HCT116 (cell line): ENCODE results near the gene LLCFC1. TPM values are rescaled to one million over a fixed set of nuclear protein-coding genes. Genes with fewer than 3 reads are reported as not detected.

ENCODE experiments used
- ATAC-seq: fragments of 200-7000 bp; cut with Tn5 transposase; 2 replicates; pipeline ENCODE4 v1.9.1; 2020; ENCODE audit warnings: mild to moderate bottlenecking, moderate library complexity
- BruUV-seq: library from RNA; stranded (reverse); fragments of 400-500 nt; replicated peaks from 2 replicates; lab custom pipeline; 2021; lab: Mats Ljungman, UMichigan
- CTCF ChIA-PET: fragments of 300-600 bp; sonication (Branson Sonifier 250); formaldehyde crosslinking; loops from one replicate; lab custom pipeline; 2021; ENCODE audit warnings: antibody characterized with exemption; lab: Charles Lee
- POLR2A ChIA-PET: fragments of 300-600, 350-600 bp; sonication (Branson Sonifier 250); formaldehyde crosslinking; loops from one replicate; lab custom pipeline; 2021; ENCODE audit warnings: antibody characterized with exemption; lab: Charles Lee
- RAD21 ChIA-PET, 2 experiments: fragments of 300-600 bp; sonication (Branson Sonifier 250); formaldehyde crosslinking; loops; one replicate each; lab custom pipeline; 2023; ENCODE audit warnings: low total read pairs in 2 of 2; ENCODE audit not compliant: uncharacterized antibody in 2 of 2, unreplicated experiment in 2 of 2, low non-redundant PET in 1 of 2; lab: Charles Lee
- DNase-seq: peaks from one replicate; pipeline ENCODE4 v3.0.0-alpha.2; 2010; ENCODE audit warnings: low read depth, low spot score
- H2AFZ ChIP-seq: fragments of 200-600 bp; shearing (Covaris generic), sonication (generic); 2 replicates; pipeline ENCODE4 v1.6.1; 2017; ENCODE audit warnings: low read depth, mixed run types, mixed read lengths, antibody characterized with exemption, low read length; ENCODE audit not compliant: poor library complexity, severe bottlenecking
- H3K27ac ChIP-seq: 2 replicates; pipeline ENCODE4 v1.5.1; 2012; ENCODE audit warnings: low read depth, low read length
- H3K27me3 ChIP-seq: fragments of 200-600 bp; sonication (generic); 2 replicates; pipeline ENCODE4 v1.6.1; 2016; ENCODE audit warnings: mixed run types, low read length, mixed read lengths; ENCODE audit not compliant: insufficient read depth
- H3K36me3 ChIP-seq, 2 experiments: fragments of 200-500 bp in 1 of 2; fragments of 200-600 bp in 1 of 2; sonication (Bioruptor generic) in 1 of 2; sonication (generic) in 1 of 2; 2 replicates each; pipeline versions ENCODE4 v1.5.1 to v1.6.1; 2014 to 2016; ENCODE audit warnings: low read length in 2 of 2, inconsistent platforms in 1 of 2, mixed read lengths in 1 of 2, mixed run types in 1 of 2; ENCODE audit not compliant: insufficient read depth in 2 of 2, control insufficient read depth in 1 of 2
- H3K4me1 ChIP-seq, 2 experiments: fragments of 200-600 bp in 1 of 2; sonication (generic) in 1 of 2; 2 replicates each; pipeline versions ENCODE4 v1.5.1 to v1.6.1; 2012 to 2017; ENCODE audit warnings: low read length in 2 of 2, inconsistent platforms in 1 of 2, mild to moderate bottlenecking in 1 of 2, mixed read lengths in 1 of 2, mixed run types in 1 of 2, moderate library complexity in 1 of 2; ENCODE audit not compliant: insufficient read depth in 2 of 2, control insufficient read depth in 1 of 2
- H3K4me2 ChIP-seq: fragments of 200-600 bp; sonication (generic); 2 replicates; pipeline ENCODE4 v1.6.1; 2017; ENCODE audit warnings: mixed run types, low read length, mixed read lengths
- H3K4me3 ChIP-seq, 2 experiments: fragments of 200-600 bp in 1 of 2; sonication (generic) in 1 of 2; replicated peaks in 1 of 2; 2 replicates each; pipeline ENCODE4 v1.5.1; 2011 to 2016; ENCODE audit warnings: low read length in 2 of 2, control low read depth in 1 of 2, low read depth in 1 of 2, mild to moderate bottlenecking in 1 of 2, mixed read lengths in 1 of 2, mixed run types in 1 of 2
- H3K79me2 ChIP-seq: fragments of 200-600 bp; sonication (generic); 2 replicates; pipeline ENCODE4 v1.6.1; 2017; ENCODE audit warnings: mild to moderate bottlenecking, mixed run types, low read length, moderate library complexity, mixed read lengths; ENCODE audit not compliant: insufficient read depth
- H3K9ac ChIP-seq: fragments of 200-600 bp; sonication (generic); 2 replicates; pipeline ENCODE4 v1.6.1; 2016; ENCODE audit warnings: low read length, mixed read lengths
- H3K9me2 ChIP-seq: fragments of 200-600 bp; sonication (generic), shearing (Covaris generic); 2 replicates; pipeline ENCODE4 v1.6.1; 2017; ENCODE audit warnings: mixed run types, mild to moderate bottlenecking, moderate library complexity; ENCODE audit not compliant: insufficient read depth
- H3K9me3 ChIP-seq, 2 experiments: fragments of 200-500 bp in 1 of 2; fragments of 200-600 bp in 1 of 2; sonication (Bioruptor generic) in 1 of 2; sonication (generic) in 1 of 2; 2 replicates each; pipeline ENCODE4 v1.6.1; 2014 to 2017; ENCODE audit warnings: low read length in 2 of 2, mixed read lengths in 2 of 2, inconsistent platforms in 1 of 2, low read depth in 1 of 2, mild to moderate bottlenecking in 1 of 2, mixed run types in 1 of 2, moderate library complexity in 1 of 2; ENCODE audit not compliant: control insufficient read depth in 1 of 2, insufficient read depth in 1 of 2
- H4K20me1 ChIP-seq: fragments of 200-600 bp; sonication (generic), shearing (Covaris generic); 2 replicates; pipeline ENCODE4 v1.6.1; 2017; ENCODE audit warnings: mixed run types, mild to moderate bottlenecking, moderate library complexity; ENCODE audit not compliant: insufficient read depth
- ATF3 ChIP-seq: IDR thresholded peaks from 2 replicates; pipeline ENCODE4 v1.6.1; 2012
- CEBPB ChIP-seq: IDR thresholded peaks from 2 replicates; pipeline ENCODE4 v1.6.1; 2012; ENCODE audit warnings: low read depth
- CTCF ChIP-seq, 3 experiments: fragments of 200-600 bp in 1 of 3; sonication (generic) in 1 of 3; IDR thresholded peaks in 2 of 3; conservative IDR thresholded peaks in 1 of 3; 2 replicates each; pipeline ENCODE4 v1.5.1; 2012 to 2017; ENCODE audit warnings: low read depth in 2 of 3, low read length in 2 of 3, antibody characterized with exemption in 1 of 3, borderline replicate concordance in 1 of 3, control low read depth in 1 of 3, mild to moderate bottlenecking in 1 of 3, mixed read lengths in 1 of 3, mixed run types in 1 of 3, moderate library complexity in 1 of 3; ENCODE audit not compliant: insufficient read depth in 1 of 3
- ELF1 ChIP-seq: IDR thresholded peaks from 2 replicates; pipeline ENCODE4 v1.6.1; 2012; ENCODE audit warnings: low read depth, borderline replicate concordance
- EZH2 ChIP-seq: fragments of 200-600 bp; sonication (generic); IDR thresholded peaks from 2 replicates; pipeline ENCODE4 v1.6.1; 2017; ENCODE audit warnings: antibody characterized with exemption, mixed run types
- EZH2phosphoT487 ChIP-seq: fragments of 200-600 bp; IDR thresholded peaks from 2 replicates; pipeline ENCODE4 v1.6.1; 2018; ENCODE audit warnings: antibody characterized with exemption, borderline replicate concordance
- FOSL1 ChIP-seq: IDR thresholded peaks from 2 replicates; pipeline ENCODE4 v1.6.1; 2012; ENCODE audit warnings: low read depth
- JUND ChIP-seq: IDR thresholded peaks from 2 replicates; pipeline ENCODE4 v1.6.1; 2012
- MAX ChIP-seq: IDR thresholded peaks from 2 replicates; pipeline ENCODE4 v1.6.1; 2012
- POLR2A ChIP-seq: IDR thresholded peaks from 2 replicates; pipeline ENCODE4 v1.7.0; 2011; ENCODE audit warnings: borderline replicate concordance; ENCODE audit not compliant: insufficient read depth, insufficient read length; ENCODE audit errors: extremely low read depth
- POLR2AphosphoS5 ChIP-seq: IDR thresholded peaks from 2 replicates; pipeline ENCODE4 v1.6.1; 2011; ENCODE audit warnings: mild to moderate bottlenecking, low read depth, low read length, moderate library complexity
- RAD21 ChIP-seq: IDR thresholded peaks from 2 replicates; pipeline ENCODE4 v1.6.1; 2012; ENCODE audit warnings: low read depth, mild to moderate bottlenecking
- REST ChIP-seq: IDR thresholded peaks from 2 replicates; pipeline ENCODE4 v1.6.1; 2012; ENCODE audit warnings: low read depth
- SIN3A ChIP-seq: IDR thresholded peaks from 2 replicates; pipeline ENCODE4 v1.6.1; 2012; ENCODE audit warnings: low read depth
- SP1 ChIP-seq: IDR thresholded peaks from 2 replicates; pipeline ENCODE4 v1.6.1; 2012; ENCODE audit warnings: low read depth
- SRF ChIP-seq: IDR thresholded peaks from 2 replicates; pipeline ENCODE4 v1.6.1; 2012; ENCODE audit warnings: low read depth
- ZFX ChIP-seq: fragments of 450-650 bp; IDR thresholded peaks from 2 replicates; pipeline ENCODE4 v1.6.1; 2017
- ZNF274 ChIP-seq: fragments of 200-500 bp; sonication (Bioruptor generic); IDR thresholded peaks from 2 replicates; pipeline ENCODE4 v1.6.1; 2014; ENCODE audit warnings: mild to moderate bottlenecking, low read depth, low read length, inconsistent platforms
- intact Hi-C: fragments of 100-400 bp; cut with micrococcal nuclease; formaldehyde crosslinking; loops from 2 replicates; pipeline ENCODE4 v1.10.0; 2022
- total RNA-seq: library from RNA; stranded (reverse); gene quantifications from one replicate; pipeline ENCODE4 v1.2.1, GENCODE V29; 2021; ENCODE audit not compliant: unreplicated experiment

LLCFC1 gene
- total RNA-seq, 1 experiment from 2014 or later = not detected

GRCh38 chr7:142957723-142958122 lies 18.4 kb downstream of the LLCFC1 start (continued):
- TF ChIP-seq REST = no peak
- TF ChIP-seq JUND = no peak
- no peak for TF ChIP-seq ELF1
- no peak for TF ChIP-seq SRF
- TF ChIP-seq, all 23 proteins: peak for 0

GRCh38 chr7:142959202-142959601 lies 19.9 kb downstream of the LLCFC1 start:
- Histone ChIP-seq H3K9ac (no peak overlapping the region), H2AFZ (no peak overlapping the region), H3K4me2 (no peak overlapping the region), H3K9me3 (no peaks in the 10 kb centered on the region), H3K27me3 (0 out of 2 replicates have a peak, but pooled peaks cover 4% of the 10 kb centered on the region), H3K4me1 (peaks cover 15% of the 10 kb centered on the region in 2 experiments), H3K9me2 (no peaks in the 10 kb centered on the region), H3K79me2 (no peaks in the 10 kb centered on the region), H3K27ac (no peak overlapping the region), H3K4me3 (no peak overlapping the region), H4K20me1 (no peaks in the 10 kb centered on the region), H3K36me3 (no peaks in the 10 kb centered on the region)
- intact Hi-C loops = no loop called here
- ATAC-seq (no peak), DNase-seq (no peak)
- TF ChIP-seq ELF1 (no peak), JUND (no peak), SIN3A (no peak), EZH2 (no peak), EZH2phosphoT487 (no peak), RAD21 (no peak), FOSL1 (no peak), ZNF274 (no peak), CTCF (IDR thresholded peaks at IDR 0.05 in 2 of 3, conservative IDR thresholded peaks at IDR 0.05 in 1 of 3; ENCODE audit: borderline replicate concordance in 1 of 3, insufficient read depth in 1 of 3, low read depth in 2 of 3, low read length in 2 of 3) (no peak), CEBPB (no peak), MAX (no peak), SP1 (no peak), ATF3 (no peak), POLR2AphosphoS5 (no peak), POLR2A (no peak), ZFX (no peak)
- BruUV-seq = no TSS peak
- CTCF ChIA-PET = interaction anchor here (2.1 kb wide), 1 partner anchor 7 kb away, joined by 9 read pairs; no protein-coding TSS in a partner anchor
- POLR2A ChIA-PET = no interaction called here
- RAD21 ChIA-PET = no interaction called here
